Raji (cell line): ENCODE measurements around the gene FAM53B.

Source experiments
- POLR2A ChIP-seq: IDR thresholded peaks from 2 replicates; pipeline ENCODE4 v1.6.1; 2011; ENCODE audit warnings: low read depth, low read length, control low read depth; ENCODE audit not compliant: insufficient read depth

FAM53B gene

DNA sequence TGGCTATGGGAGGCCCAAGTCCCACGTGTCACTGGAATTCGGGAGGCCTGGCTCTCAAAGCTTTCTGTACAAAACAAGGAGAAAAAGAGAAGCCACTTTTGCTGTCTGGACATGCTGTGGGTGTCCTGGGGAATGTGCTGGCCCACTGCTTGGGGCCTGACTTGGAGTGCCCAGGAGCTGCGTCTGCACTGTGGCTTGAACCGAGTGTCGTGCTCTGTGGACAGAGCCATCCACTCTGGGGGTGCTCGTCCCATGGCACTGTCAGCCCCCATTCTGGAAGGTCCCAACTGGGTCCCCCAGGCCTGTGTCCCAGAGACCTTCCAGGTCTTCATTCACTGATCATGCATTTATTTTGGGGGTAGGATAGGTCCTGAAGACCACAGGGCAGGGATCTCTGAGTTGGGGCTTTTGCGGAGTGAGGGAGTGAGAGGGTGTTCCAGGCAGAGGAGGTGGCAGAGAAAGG, 144.6 kb downstream of the FAM53B start:
- no peak for TF ChIP-seq POLR2A

DNA sequence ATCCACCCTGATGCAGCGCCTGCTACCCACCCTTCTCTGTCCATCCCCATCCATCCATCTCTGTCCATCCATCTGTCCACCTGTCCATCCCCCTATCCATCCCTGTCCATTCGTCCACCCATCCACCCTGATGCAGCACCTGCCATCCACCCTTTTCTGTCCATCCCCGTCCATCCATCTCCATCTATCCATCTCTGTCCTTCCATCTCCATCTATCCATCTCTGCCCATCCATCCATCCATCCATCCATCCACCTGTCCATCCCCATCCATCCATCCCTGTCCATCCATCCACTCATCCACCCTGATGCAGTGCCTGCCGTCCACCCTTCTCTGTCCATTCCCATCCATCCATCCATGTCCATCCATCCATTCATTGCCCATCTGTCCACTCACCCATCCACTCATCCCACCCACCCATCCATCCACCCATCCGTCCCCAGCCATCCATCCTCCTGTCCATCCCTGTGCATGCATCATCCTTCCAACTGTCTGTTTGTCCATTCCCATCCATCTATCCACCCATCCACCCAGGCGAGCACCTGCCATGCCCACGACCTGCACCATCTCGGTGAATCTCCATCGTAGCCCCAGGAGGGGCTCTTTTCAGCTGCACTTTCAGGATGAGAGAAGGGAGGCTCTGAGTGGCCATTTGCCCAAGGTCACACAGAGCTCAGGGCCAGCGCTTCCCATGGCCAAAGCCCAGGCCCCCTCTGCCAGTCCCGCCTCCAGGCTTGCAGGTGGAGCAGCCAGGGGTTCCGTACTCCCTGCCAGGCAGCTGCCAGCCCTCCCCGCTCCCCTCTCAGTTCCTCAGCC, 145.2 kb downstream of the FAM53B start:
- no peak for TF ChIP-seq POLR2A

DNA sequence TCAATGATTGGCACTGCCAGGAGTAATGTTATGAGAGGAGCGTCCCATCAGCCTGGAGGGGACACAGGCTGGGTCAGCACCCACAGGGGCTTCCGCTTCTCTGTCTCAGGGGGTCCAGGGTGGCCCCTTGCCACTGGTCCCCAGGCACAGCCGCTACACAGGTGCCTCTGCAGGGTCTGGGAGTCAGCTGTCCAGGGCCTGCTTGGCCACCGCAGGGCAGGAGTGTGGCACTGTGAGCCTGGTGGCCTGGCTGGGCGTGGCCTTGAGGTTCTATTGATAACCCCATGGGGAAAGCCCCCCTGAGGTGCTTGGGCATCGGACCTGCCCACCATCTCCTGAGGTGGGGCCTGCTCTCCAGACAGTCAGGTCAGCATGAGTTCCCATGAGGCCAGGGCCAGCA, 146.0 kb downstream of the FAM53B start:
- TF ChIP-seq POLR2A: no peak

DNA sequence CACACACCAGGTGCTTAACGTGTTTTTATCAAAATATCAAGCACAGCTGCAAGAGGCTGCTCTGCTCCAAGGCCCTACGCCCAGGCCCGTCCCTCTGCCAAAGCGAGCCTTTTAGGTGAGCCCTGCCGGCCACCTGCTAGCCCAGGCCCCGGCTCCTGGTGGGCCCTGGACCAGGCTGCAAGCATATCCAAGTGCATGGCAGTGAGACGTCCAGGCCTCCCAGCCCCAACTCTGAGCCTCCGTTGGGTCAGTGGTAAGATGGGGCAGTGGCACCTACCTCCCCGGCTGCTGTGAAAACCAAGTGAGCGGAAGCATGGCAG, 146.4 kb downstream of the FAM53B start:
- no peak for TF ChIP-seq POLR2A

DNA sequence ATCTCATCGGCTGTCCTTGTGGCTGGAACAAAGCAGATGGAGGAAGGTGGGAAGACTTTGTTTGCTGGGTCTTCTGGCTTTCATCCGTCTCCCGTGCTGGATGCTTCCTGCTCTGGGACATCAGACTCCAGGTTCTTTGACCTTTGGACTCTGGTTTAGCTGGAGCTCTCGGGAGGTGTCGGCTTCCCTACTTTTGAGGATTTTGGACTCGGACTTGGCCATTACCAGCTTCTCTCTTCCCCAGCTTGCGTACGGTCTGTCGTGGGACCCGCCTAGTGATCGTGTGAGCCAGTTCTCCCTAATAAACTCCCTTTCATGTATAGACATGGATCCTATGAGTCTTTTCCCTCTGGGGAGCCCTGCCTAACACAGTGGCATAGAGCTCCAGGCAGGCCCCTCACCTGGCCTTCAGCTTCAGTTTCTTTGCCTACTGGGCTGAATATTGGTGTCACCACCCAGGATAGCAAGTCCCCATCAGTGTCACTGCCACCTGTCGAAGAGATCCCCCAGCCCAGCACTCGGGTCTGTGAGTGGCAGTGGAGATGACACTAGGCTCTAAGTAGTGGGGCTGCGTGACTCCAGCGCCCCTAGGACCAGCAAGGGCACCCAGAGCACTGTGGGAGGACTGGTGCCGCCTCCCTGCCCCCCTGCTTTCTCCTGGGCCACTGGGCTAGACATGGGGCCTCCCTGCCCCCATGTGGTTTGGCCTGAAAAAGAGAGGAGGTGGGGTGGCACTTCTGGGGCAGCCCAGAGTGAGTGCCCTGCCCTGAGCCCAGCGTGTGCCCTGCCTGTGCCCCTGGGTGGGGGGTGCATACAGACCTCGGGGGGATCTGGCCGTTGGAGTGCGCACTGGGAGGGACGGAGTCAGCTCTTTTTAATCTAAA, 147.0 kb downstream of the FAM53B start:
- no peak for TF ChIP-seq POLR2A

DNA sequence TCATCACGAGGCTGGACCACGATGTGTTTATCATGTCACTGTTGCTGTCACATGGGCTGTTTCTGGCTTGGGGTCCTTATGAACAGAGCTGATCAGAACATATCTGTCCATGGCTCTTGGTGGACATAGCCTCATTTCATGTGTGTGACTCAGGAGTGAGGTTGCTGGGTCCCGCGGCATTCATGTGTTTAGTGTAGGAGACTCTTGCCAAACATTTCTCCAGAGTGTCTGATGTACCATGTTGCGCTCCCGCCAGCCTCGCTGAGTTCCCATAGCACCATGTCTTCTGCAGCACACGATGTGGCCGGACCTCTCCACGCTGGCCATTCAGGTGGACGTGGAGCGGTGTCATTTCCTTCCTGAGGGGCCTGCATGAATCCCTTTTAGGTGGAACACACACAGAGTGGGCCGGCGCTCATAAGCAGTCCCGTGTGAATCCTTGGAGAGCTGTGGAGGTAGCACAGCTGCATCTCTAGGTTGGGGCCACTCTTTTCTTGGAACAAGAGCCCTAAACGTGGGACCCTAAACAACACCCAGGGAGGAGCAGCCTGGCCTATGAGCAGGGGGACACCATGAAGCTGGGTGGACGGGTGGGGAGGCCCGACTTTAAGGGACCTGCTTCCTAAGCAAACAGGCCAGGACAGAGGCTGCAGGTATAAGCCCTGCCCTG, 147.9 kb downstream of the FAM53B start:
- TF ChIP-seq POLR2A: no peak

DNA sequence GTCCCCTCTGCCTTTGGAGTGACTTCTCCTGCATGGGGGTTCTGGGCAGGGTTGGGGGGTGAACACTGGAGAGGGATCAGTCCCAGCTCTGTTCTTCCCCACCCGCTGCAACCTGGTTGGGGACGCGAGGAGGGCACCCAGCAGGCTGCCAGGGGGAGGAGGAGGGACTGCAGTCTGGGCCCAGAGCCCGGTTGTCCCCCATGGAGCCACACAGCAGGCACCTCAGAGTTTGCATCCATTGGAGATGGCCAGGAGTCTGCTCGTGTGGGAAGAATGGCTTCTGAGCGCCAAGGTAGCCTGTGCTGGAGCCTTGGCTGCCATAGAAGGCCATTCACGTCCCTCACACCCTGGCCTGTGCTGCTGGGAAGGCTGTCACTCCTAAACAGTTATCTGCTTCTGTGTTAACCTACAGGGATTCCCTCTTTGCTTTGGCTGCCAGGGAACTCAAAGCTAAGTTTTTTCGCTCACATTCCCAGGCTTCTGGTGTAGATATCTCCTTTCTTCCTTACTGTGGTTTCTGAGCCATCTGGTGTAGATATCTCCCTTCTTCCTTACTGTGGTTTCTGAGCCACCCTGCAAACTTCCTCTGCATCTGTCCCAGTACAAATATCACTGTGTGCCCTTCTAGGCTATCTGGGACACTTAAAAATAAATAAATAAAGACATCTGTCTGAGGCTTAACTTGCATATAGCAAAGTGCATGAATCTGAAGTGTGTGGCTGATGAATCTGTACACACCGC, 148.9 kb downstream of the FAM53B start:
- no peak for TF ChIP-seq POLR2A

DNA sequence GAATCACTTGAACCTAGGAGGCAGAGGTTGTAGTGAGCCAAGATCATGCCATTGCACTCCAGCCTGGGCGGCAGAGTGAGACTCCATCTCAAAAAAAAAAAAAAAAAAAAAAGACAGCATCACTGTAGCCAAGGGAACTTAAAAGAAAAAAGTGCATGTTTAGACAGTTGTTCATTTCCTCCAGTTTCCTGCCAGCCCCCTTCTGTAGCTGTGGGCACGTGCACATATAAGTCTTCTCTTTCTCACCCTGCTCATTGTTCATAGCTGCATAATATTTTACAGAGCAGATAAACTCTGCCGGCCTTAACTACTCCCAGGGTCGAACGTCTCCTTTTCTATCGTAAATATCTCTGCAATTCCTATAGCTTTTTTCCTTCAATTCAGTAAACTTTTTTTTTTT, 149.9 kb downstream of the FAM53B start:
- no peak for TF ChIP-seq POLR2A

DNA sequence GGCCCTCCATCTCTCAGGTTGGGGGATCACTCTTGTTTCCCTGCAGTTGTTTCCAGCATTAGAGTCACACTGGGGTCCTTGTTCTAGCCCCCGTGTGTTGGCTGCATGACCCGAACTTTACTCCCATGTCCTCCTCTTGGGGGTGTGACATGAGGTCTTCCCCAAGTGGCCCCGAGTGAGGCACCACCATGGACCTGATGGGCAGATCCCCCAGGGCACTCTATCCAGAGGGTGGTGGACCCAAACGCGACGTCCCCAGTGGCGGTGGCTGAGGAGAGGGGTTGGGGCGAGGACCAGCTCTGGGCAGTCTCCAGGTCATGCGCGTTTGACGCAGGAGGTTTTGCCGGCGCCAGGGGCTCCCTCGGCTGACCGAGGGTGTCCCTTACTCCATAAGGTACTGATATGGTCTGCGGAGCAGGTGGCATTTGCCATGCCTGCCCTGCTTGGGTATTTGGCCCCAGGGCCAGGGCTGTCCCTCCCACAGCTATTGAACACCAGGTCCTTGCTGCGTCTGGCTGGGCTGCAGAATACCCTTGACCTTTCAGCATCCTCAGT, 150.7 kb downstream of the FAM53B start:
- no peak for TF ChIP-seq POLR2A

DNA sequence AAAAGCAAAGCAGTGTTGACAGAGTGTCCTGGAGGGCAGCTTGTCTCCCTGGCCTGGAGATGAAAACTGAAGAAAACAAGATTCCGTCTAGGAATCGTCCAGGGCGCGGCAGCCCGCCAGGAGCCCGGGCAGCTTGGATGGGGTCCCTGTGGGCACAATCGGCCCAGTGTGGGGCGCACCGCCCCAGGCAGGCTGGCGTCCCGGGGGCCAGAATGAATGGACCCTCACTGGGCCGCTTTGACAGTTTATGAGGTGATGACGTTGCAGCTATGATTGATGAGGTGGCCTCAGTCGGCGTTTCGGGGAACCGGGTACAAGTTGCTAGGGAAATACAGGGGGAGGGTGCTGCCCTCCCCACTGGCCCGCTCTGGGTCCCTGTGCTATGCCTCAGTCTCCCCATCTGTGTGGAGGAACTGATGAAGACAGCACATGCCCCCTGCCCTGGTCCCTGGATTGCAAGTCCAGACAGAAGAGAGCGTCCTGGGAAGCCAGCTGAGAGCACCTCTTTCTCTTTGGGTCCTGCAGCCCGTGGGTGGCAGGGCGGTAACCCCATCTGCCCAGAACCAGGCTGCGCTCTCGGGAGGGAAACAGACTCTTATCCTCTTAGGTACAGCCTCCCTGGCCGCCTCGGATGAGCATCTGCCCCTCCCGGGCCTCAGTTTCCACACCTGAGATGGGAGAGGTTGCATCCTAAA, 151.3 kb downstream of the FAM53B start:
- no peak for TF ChIP-seq POLR2A

DNA sequence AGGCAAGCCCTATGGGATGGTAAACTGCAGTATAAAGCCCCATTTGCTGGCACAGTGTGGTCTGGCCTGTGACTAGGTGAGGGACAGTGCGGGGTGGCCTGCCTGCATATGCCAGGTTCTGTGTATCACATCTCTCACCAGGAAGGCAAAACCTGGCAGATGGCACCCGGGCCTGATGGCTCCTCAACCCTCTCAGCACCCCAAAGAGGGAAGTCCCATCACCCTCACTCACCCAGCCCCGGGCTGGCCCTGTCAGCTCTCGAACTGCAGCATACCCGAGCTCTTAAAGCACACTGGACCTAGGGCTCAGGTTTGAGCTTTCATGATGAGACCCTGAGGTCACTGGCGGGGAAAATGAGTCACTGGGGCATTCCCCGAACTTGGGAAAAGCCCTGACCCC, 152.1 kb downstream of the FAM53B start:
- TF ChIP-seq POLR2A: no peak

DNA sequence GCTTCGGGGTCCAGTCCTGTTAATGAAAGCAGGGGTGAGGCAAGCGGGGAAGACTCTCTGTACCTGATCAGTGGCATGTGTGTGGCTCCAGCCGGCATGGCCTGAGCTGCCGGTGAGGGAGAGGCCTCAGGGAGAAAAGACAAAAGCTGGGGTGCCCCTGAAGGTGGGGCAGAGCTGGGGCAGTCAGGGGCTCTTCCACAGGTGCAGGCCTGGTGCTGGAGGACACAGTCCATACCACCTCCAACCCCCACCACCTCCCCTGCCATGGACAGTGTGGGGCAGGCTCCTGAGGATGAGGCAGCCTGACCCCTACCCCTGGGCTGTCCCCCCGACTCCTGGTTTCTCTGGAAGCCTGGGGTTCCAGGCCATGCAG, 153.1 kb downstream of the FAM53B start:
- TF ChIP-seq POLR2A: no peak

DNA sequence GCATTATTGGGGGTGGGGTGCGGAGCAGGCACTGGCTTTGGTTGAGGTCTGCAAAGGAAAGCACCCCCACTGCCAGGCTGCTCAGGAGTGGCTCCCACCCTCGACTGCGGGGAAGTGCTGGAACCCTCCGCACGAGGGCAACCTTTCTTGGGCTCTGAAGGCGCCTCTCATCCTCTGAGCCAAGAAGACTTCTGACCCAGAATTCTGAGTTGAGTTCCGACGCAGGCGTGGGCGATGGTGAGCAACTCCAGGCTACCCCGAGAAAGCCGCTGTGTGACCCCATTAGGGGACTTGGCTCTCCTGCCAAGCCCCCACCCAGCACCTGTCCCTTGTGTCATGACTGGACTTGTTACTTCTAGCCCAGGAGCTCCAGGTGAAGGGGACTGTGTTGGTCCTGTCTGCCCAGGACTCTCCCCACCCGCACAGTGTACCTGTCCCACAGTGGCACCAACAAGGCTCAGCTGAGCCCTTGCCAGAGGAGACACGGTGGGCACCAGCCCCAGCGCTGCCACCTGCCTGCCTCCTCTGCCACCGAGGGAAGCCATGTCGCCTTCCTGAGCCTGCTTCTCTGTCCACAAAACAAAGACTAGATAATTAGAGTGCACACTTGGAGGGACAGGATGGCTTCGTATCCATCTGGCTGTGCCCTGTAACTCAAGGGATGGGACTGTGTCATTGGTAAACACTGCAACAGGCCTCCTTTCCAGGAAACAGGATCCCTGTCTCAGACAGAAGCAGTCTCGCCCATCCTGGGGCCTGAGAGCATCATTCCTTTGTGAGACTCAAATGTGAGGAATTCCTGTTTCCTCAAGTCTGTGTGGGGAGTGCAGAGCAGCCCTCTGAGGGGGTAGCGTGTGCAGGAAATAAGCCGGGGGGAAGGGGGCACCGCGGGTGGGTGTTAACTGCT, 153.7 kb downstream of the FAM53B start:
- TF ChIP-seq POLR2A: no peak

DNA sequence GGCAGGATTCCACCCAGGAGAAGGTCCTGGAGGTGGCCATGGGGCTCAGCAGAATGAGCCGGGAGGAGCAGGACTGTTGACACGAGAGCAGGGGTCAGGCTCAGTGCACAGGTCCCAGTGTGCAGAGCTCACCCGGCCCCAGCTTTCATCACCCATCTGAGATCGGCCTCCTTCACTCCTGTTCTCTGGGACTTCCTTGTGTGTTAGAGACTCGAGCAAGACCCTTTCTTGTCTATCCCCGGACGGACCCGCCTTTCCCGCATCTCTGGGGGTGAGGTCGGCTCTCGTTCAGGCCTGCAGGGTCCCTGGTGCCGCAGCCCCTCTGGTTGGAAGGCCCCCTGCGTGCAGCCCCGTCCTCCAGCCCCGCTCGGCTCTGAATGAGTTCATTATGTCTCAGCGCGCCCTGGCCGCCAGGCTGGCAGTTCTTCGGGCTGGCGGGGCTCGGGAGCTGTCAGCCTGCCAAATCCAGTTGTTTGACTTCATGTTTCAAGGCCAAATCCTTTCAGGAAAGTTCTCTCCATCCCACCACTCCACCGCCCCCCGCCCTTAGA, 154.6 kb downstream of the FAM53B start:
- no peak for TF ChIP-seq POLR2A
